ENCODE data around the gene KIAA0319L. TPM values are rescaled to one million over a fixed set of nuclear protein-coding genes. Genes with fewer than 3 reads are reported as not detected.
A peak's percentile ranks its signal among the peaks of the same experiment; 100 is the strongest.
"Not testable (repeated sequence)": the region's sequence is repeated elsewhere in the genome, so short reads cannot be mapped to it uniquely, and the experiment has no call there.

Gene KIAA0319L
- total RNA-seq, 2 donors from 2014 or later = 58.8 to 79.0 TPM

GRCh38 chr1:35502242-35502641, 55.0 kb downstream of the KIAA0319L start:
- ATAC-seq (no peak), DNase-seq (no peak)
- H3K4me3 Mint-ChIP-seq = no peak overlapping the region
- no peaks in the 10 kb centered on the region for H3K9me3 ChIP-seq (ENCODE audit: control insufficient read depth, low read length, poor library complexity, severe bottlenecking)
- H3K36me3 Mint-ChIP-seq (ENCODE audit: low read depth) = peaks cover 12% of the 10 kb centered on the region
- H3K4me1 Mint-ChIP-seq = peaks cover 61% of the 10 kb centered on the region
- H3K27ac Mint-ChIP-seq = peak overlapping the region; percentile 99
- no peaks in the 10 kb centered on the region for H3K27me3 Mint-ChIP-seq

GRCh38 chr1:35500439-35500838, 56.8 kb downstream of the KIAA0319L start:
- peaks cover 12% of the 10 kb centered on the region for H3K36me3 Mint-ChIP-seq (ENCODE audit: low read depth)
- H3K27ac Mint-ChIP-seq = peak overlapping the region; percentile 99
- DNase-seq = no peak
- no peak for ATAC-seq
- no peaks in the 10 kb centered on the region for H3K27me3 Mint-ChIP-seq
- peak overlapping the region; percentile 52 for H3K4me3 Mint-ChIP-seq
- peaks cover 43% of the 10 kb centered on the region for H3K4me1 Mint-ChIP-seq
- no peaks in the 10 kb centered on the region for H3K9me3 ChIP-seq (ENCODE audit: control insufficient read depth, low read length, poor library complexity, severe bottlenecking)

- Mint-ChIP-seq H3K27me3 (no peaks in the 10 kb centered on the region), H3K27ac (peak overlapping the region; percentile 99), H3K4me1 (peaks cover 38% of the 10 kb centered on the region), H3K36me3 (ENCODE audit: low read depth) (peaks cover 10% of the 10 kb centered on the region), H3K4me3 (peak overlapping the region; percentile 52)
- no peaks in the 10 kb centered on the region for H3K9me3 ChIP-seq (ENCODE audit: control insufficient read depth, low read length, poor library complexity, severe bottlenecking)
- DNase-seq (peak in 2 of 3 donors; percentile 30 to 33), ATAC-seq (peak; percentile 98)
These were observed 57.5 kb downstream of the KIAA0319L start for GRCh38 chr1:35499652-35500176.

GRCh38 chr1:35499231-35499630, 58.0 kb downstream of the KIAA0319L start:
- Mint-ChIP-seq H3K27ac (peak overlapping the region; percentile 99), H3K4me1 (peaks cover 36% of the 10 kb centered on the region), H3K4me3 (peak overlapping the region; percentile 52), H3K36me3 (ENCODE audit: low read depth) (peaks cover 8% of the 10 kb centered on the region), H3K27me3 (no peaks in the 10 kb centered on the region)
- H3K9me3 ChIP-seq (ENCODE audit: control insufficient read depth, low read length, poor library complexity, severe bottlenecking) = no peaks in the 10 kb centered on the region
- peak; percentile 74 for ATAC-seq
- DNase-seq = peak in 1 of 3 donors; percentile 8

GRCh38 chr1:35497571-35497970, 59.6 kb downstream of the KIAA0319L start:
- peaks cover 4% of the 10 kb centered on the region for H3K36me3 Mint-ChIP-seq (ENCODE audit: low read depth)
- peaks cover 31% of the 10 kb centered on the region for H3K4me1 Mint-ChIP-seq
- no peaks in the 10 kb centered on the region for H3K27me3 Mint-ChIP-seq
- ATAC-seq (no peak), DNase-seq (no peak)
- no peak overlapping the region for H3K4me3 Mint-ChIP-seq
- H3K27ac Mint-ChIP-seq = peak overlapping the region; percentile 99
- H3K9me3 ChIP-seq (ENCODE audit: control insufficient read depth, low read length, poor library complexity, severe bottlenecking) = no peaks in the 10 kb centered on the region

- H3K27ac Mint-ChIP-seq = no peak overlapping the region
- DNase-seq = no peak
- ATAC-seq = no peak
- H3K27me3 Mint-ChIP-seq = no peaks in the 10 kb centered on the region
- H3K36me3 Mint-ChIP-seq (ENCODE audit: low read depth) = peaks cover 5% of the 10 kb centered on the region
- H3K4me1 Mint-ChIP-seq = peaks cover 15% of the 10 kb centered on the region
- H3K4me3 Mint-ChIP-seq = no peak overlapping the region
- no peaks in the 10 kb centered on the region for H3K9me3 ChIP-seq (ENCODE audit: control insufficient read depth, low read length, poor library complexity, severe bottlenecking)
These were observed 67.0 kb downstream of the KIAA0319L start for GRCh38 chr1:35490250-35490649.

- Mint-ChIP-seq H3K4me3 (peak overlapping the region; percentile 41), H3K27ac (peak overlapping the region; percentile 6), H3K36me3 (ENCODE audit: low read depth) (peaks cover 5% of the 10 kb centered on the region), H3K27me3 (no peaks in the 10 kb centered on the region), H3K4me1 (peaks cover 15% of the 10 kb centered on the region)
- DNase-seq (no peak), ATAC-seq (no peak)
- H3K9me3 ChIP-seq (ENCODE audit: control insufficient read depth, low read length, poor library complexity, severe bottlenecking) = no peaks in the 10 kb centered on the region
These were observed 68.9 kb downstream of the KIAA0319L start for GRCh38 chr1:35488336-35488735.

GRCh38 chr1:35486858-35487408, 70.3 kb downstream of the KIAA0319L start:
- DNase-seq = no peak
- peak overlapping the region; percentile 48 for H3K27ac Mint-ChIP-seq
- H3K4me1 Mint-ChIP-seq = peaks cover 15% of the 10 kb centered on the region
- no peak overlapping the region for H3K4me3 Mint-ChIP-seq
- peaks cover 5% of the 10 kb centered on the region for H3K36me3 Mint-ChIP-seq (ENCODE audit: low read depth)
- ATAC-seq = no peak
- H3K9me3 ChIP-seq (ENCODE audit: control insufficient read depth, low read length, poor library complexity, severe bottlenecking) = no peaks in the 10 kb centered on the region
- H3K27me3 Mint-ChIP-seq = no peaks in the 10 kb centered on the region

- H3K9me3 ChIP-seq (ENCODE audit: control insufficient read depth, low read length, poor library complexity, severe bottlenecking) = no peaks in the 10 kb centered on the region
- no peak overlapping the region for H3K27ac Mint-ChIP-seq
- H3K27me3 Mint-ChIP-seq = no peaks in the 10 kb centered on the region
- ATAC-seq = no peak
- peaks cover 10% of the 10 kb centered on the region for H3K4me1 Mint-ChIP-seq
- no peak for DNase-seq
- H3K36me3 Mint-ChIP-seq (ENCODE audit: low read depth) = peaks cover 8% of the 10 kb centered on the region
- no peak overlapping the region for H3K4me3 Mint-ChIP-seq
These were observed 76.0 kb downstream of the KIAA0319L start for GRCh38 chr1:35481229-35481628.

GRCh38 chr1:35477870-35478269, 79.3 kb downstream of the KIAA0319L start:
- no peaks in the 10 kb centered on the region for H3K9me3 ChIP-seq (ENCODE audit: control insufficient read depth, low read length, poor library complexity, severe bottlenecking)
- Mint-ChIP-seq H3K4me3 (no peak overlapping the region), H3K27ac (no peak overlapping the region), H3K36me3 (ENCODE audit: low read depth) (peaks cover 20% of the 10 kb centered on the region), H3K4me1 (peaks cover 10% of the 10 kb centered on the region), H3K27me3 (no peaks in the 10 kb centered on the region)
- DNase-seq (no peak), ATAC-seq (no peak)

GRCh38 chr1:35475856-35476674, 81.1 kb downstream of the KIAA0319L start:
- no peak overlapping the region for H3K27ac Mint-ChIP-seq
- H3K9me3 ChIP-seq (ENCODE audit: control insufficient read depth, low read length, poor library complexity, severe bottlenecking) = no peaks in the 10 kb centered on the region
- ATAC-seq (no peak), DNase-seq (no peak)
- H3K4me3 Mint-ChIP-seq = peak overlapping the region; percentile 31
- peaks cover 22% of the 10 kb centered on the region for H3K36me3 Mint-ChIP-seq (ENCODE audit: low read depth)
- peaks cover 11% of the 10 kb centered on the region for H3K4me1 Mint-ChIP-seq
- no peaks in the 10 kb centered on the region for H3K27me3 Mint-ChIP-seq

GRCh38 chr1:35475356-35475755, 81.8 kb downstream of the KIAA0319L start:
- no peak overlapping the region for H3K4me3 Mint-ChIP-seq
- H3K36me3 Mint-ChIP-seq (ENCODE audit: low read depth) = peaks cover 26% of the 10 kb centered on the region
- DNase-seq = no peak
- H3K9me3 ChIP-seq (ENCODE audit: control insufficient read depth, low read length, poor library complexity, severe bottlenecking) = no peaks in the 10 kb centered on the region
- ATAC-seq = no peak
- H3K27me3 Mint-ChIP-seq = no peaks in the 10 kb centered on the region
- peak overlapping the region; percentile 89 for H3K27ac Mint-ChIP-seq
- H3K4me1 Mint-ChIP-seq = peaks cover 15% of the 10 kb centered on the region

- not testable (repeated sequence) for H3K4me3 Mint-ChIP-seq; H3K27me3 Mint-ChIP-seq; DNase-seq; H3K9me3 ChIP-seq (ENCODE audit: control insufficient read depth, low read length, poor library complexity, severe bottlenecking); ATAC-seq; H3K27ac Mint-ChIP-seq
- H3K36me3 Mint-ChIP-seq (ENCODE audit: low read depth) = peaks cover 31% of the 10 kb centered on the region
- peaks cover 20% of the 10 kb centered on the region for H3K4me1 Mint-ChIP-seq
These were observed 84.0 kb downstream of the KIAA0319L start for GRCh38 chr1:35473216-35473615.

All from T-helper 17 cell (primary cell).